OCI-M2 (cell line): ENCODE results near the gene AURKA.
A peak's percentile ranks its signal among the peaks of the same experiment; 100 is the strongest.
"Not testable (repeated sequence)": the region's sequence is repeated elsewhere in the genome, so short reads cannot be mapped to it uniquely, and the experiment has no call there.

Source experiments
- DNase-seq: peaks from one replicate; lab custom pipeline; 2025; ENCODE audit not compliant: unreplicated experiment; lab: John Stamatoyannopoulos, UW

The AURKA gene

GRCh38 chr20:56422076-56422823, 30.2 kb upstream of the AURKA start:
- DNase-seq = no peak

- DNase-seq = no peak
Measured at GRCh38 chr20:56420940-56421688, 29.1 kb upstream of the AURKA start.

GRCh38 chr20:56420028-56420427, 28.0 kb upstream of the AURKA start:
- DNase-seq = no peak

- DNase-seq = no peak
Measured at GRCh38 chr20:56418385-56418861, 26.4 kb upstream of the AURKA start.

- no peak for DNase-seq
Measured at GRCh38 chr20:56417911-56418310, 25.9 kb upstream of the AURKA start.

- DNase-seq = no peak
Measured at GRCh38 chr20:56417402-56417801, 25.4 kb upstream of the AURKA start.

GRCh38 chr20:56414842-56415765, 23.1 kb upstream of the AURKA start:
- no peak for DNase-seq

GRCh38 chr20:56412949-56413348, 20.9 kb upstream of the AURKA start:
- no peak for DNase-seq

- DNase-seq = no peak
Measured at GRCh38 chr20:56412473-56412790, 20.4 kb upstream of the AURKA start.

- DNase-seq = peak; percentile 91
Measured at GRCh38 chr20:56411759-56412472, 19.9 kb upstream of the AURKA start, which contains the start of gene CASS4. CASS4 (plus strand) TSS chr20:56412260; CDS start chr20:56412459, 199 bp downstream.

- not testable (repeated sequence) for DNase-seq
Measured at GRCh38 chr20:56411287-56411686, 19.3 kb upstream of the AURKA start.

GRCh38 chr20:56409956-56410355, 17.9 kb upstream of the AURKA start:
- DNase-seq = no peak

GRCh38 chr20:56409521-56409920, 17.5 kb upstream of the AURKA start:
- no peak for DNase-seq

GRCh38 chr20:56406910-56407309, 14.9 kb upstream of the AURKA start:
- no peak for DNase-seq

GRCh38 chr20:56405356-56405755, 13.3 kb upstream of the AURKA start:
- not testable (repeated sequence) for DNase-seq

GRCh38 chr20:56403465-56403864, 11.4 kb upstream of the AURKA start:
- no peak for DNase-seq

GRCh38 chr20:56400001-56400640, 8.1 kb upstream of the AURKA start:
- DNase-seq = peak; percentile 83

GRCh38 chr20:56395166-56395565, 3.2 kb upstream of the AURKA start:
- DNase-seq = no peak

GRCh38 chr20:56393653-56394052, 1.6 kb upstream of the AURKA start:
- DNase-seq = no peak

- DNase-seq = no peak
Measured at GRCh38 chr20:56392881-56393482, 967 bp upstream of the AURKA start.
